ENCODE measurements around the gene NUP88.

Gene NUP88

DNA sequence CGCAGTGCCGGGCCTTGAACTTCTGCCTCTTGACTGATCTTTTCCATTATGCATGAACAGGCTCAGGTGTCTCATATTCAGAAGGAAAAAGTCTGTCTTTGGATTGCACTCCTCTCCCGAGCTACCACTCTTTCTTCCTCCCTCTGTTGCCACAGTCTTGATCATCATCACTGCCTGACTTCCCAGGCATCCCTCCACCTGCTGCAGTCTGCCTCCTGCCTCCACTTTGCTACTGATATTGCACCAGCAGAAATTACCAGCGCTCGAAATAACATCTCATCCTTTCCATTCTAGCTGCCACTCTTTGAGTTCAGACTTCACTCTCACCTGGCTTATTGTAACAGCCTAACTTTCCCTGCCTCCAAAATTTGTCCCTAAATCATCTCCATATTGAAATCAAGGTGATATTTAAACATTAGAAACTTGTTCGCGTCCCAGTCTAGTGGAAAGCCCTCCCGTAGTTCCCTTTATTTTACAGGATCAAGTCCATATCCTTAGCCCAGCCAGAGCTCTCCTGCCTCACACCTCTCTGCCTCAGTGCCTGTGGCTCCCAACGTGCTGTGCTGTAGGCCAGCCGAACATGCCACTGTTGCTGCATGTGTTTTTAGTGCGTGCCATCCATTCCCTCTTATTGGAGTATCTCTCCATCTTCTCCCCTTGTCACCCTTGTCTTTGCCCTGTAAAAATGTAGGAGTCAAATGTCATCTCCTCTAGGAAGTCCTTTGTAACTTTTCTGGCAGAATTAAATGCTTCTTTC lies 39.9 kb downstream of the NUP88 start:
- in situ Hi-C loops (cut with HindIII; ENCODE audit: low sequenced_read_pairs): no loop called here
- no peak overlapping the region for H3K4me3 ChIP-seq (ENCODE audit: low read depth, low read length)
- DNase-seq (ENCODE audit: low read depth, low spot score): no peak
- no peak for TF ChIP-seq CTCF (IDR thresholded peaks at IDR 0.05; ENCODE audit: low read depth, low read length)

GRCh38 chr17:5378566-5379207 lies 40.8 kb downstream of the NUP88 start:
- in situ Hi-C loops (cut with HindIII; ENCODE audit: low sequenced_read_pairs): no loop called here
- no peak overlapping the region for H3K4me3 ChIP-seq (ENCODE audit: low read depth, low read length)
- no peak for TF ChIP-seq CTCF (IDR thresholded peaks at IDR 0.05; ENCODE audit: low read depth, low read length)
- no peak for DNase-seq (ENCODE audit: low read depth, low spot score)

DNA sequence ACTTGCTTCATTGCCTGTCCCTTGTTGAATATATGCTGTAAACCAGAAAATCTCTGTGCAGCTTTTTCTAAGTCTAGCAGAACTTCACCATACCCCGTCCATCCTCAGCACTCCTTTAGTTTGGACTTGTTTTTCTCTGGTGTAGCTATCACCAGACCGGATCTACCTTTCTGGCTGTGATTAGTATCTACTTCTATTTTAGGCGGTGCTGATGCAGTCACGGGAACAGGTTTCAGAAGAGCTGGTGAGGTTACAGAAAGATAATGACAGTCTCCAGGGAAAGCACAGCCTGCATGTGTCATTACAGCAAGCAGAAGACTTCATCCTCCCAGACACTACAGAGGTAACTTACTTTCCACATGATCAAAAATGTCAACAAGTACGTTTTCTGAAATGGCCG lies 46.4 kb downstream of the NUP88 start:
- no peak for DNase-seq (ENCODE audit: low read depth, low spot score)
- in situ Hi-C loops (cut with HindIII; ENCODE audit: low sequenced_read_pairs): no loop called here
- no peak overlapping the region for H3K4me3 ChIP-seq (ENCODE audit: low read depth, low read length)
- TF ChIP-seq CTCF (IDR thresholded peaks at IDR 0.05; ENCODE audit: low read depth, low read length): no peak

- H3K4me3 ChIP-seq (ENCODE audit: low read depth, low read length): no peak overlapping the region
- DNase-seq (ENCODE audit: low read depth, low spot score): no peak
- in situ Hi-C loops (cut with HindIII; ENCODE audit: low sequenced_read_pairs): no loop called here
- TF ChIP-seq CTCF (IDR thresholded peaks at IDR 0.05; ENCODE audit: low read depth, low read length): no peak
Measured at GRCh38 chr17:5370411-5370810, 49.1 kb downstream of the NUP88 start.

DNA sequence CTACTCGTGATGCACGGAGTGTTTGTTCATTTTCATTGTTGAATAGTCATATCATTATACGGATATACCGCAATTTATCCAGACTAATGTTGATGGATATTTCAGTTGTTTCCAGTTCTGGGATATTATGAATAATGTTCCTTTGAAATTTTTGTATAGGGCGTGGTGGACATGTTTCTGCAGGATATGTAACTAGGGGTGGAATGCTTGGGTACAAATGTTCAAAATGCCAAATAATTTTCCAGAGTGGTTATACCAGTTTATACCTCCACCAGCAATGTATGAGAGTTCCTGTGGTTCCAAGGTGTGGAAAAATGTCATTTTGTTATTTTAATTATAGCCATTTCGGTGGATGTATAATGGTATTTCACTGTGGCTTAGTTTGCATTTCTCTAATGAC lies 53.6 kb downstream of the NUP88 start:
- no peak overlapping the region for H3K4me3 ChIP-seq (ENCODE audit: low read depth, low read length)
- TF ChIP-seq CTCF (IDR thresholded peaks at IDR 0.05; ENCODE audit: low read depth, low read length): no peak
- in situ Hi-C loops (cut with HindIII; ENCODE audit: low sequenced_read_pairs): no loop called here

GRCh38 chr17:5364696-5365095 lies 54.8 kb downstream of the NUP88 start:
- no peak overlapping the region for H3K4me3 ChIP-seq (ENCODE audit: low read depth, low read length)
- in situ Hi-C loops (cut with HindIII; ENCODE audit: low sequenced_read_pairs): no loop called here
- no peak for TF ChIP-seq CTCF (IDR thresholded peaks at IDR 0.05; ENCODE audit: low read depth, low read length)
- no peak for DNase-seq (ENCODE audit: low read depth, low spot score)

More for the DNA sequence above, 53.6 kb downstream of the NUP88 start:
- DNase-seq (ENCODE audit: low read depth, low spot score): no peak

Measured in astrocyte of the spinal cord (primary cell).